Right kidney (tissue), 1 donor: Measurements from ENCODE around the gene BAG3.

Source experiments
- DNase-seq: peaks from one replicate; pipeline ENCODE4 v3.0.0-alpha.2; 2016

Gene BAG3

DNA sequence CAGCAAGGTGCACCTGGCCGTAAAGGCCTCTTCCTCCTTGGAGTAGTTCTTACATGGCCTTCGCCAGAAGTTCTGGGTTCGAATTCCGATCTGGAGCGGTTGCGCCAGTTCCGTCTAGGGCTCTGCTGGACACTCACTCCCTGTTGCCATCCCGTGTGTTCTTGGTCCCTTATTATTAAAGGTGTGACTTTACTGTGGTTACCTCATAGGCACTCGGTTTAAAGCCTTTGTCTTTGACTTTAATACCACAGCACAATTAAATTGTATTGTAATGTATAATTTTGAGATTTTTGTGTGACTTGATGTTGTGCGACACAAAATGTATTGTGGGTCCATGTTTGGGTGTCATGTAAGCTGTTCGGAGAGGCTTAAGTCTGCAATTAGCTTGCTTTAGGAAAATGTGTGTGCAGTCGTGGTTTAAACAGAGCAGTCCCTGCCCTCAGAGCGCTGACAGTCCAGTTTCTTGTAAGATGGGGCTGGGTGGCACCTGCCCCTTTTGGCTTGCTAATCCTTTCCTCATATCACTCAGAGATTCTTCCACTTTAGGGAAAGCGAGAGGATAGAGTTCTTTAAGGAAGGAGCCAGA, 75.6 kb downstream of the BAG3 start:
- peak; percentile 61 for DNase-seq
